ENCODE data around the gene PANK1. TPM values are rescaled to one million over a fixed set of nuclear protein-coding genes. Genes with fewer than 3 reads are reported as not detected.

The PANK1 gene
- total RNA-seq, 2 experiments from 2014 or later: 2.3 to 3.9 TPM

- POLR2A ChIA-PET: no interaction called here
- TF ChIP-seq CTCF (IDR thresholded peaks at IDR 0.05): no peak
- intact Hi-C loops (cut with micrococcal nuclease): no loop called here
- Mint-ChIP-seq H3K27ac (no peak overlapping the region), H3K36me3 (ENCODE audit: low read depth) (no peaks in the 10 kb centered on the region), H3K4me1 (ENCODE audit: low read depth) (peaks cover 3% of the 10 kb centered on the region), H3K4me3 (no peak overlapping the region), H3K27me3 (peaks cover 16% of the 10 kb centered on the region), H3K9me3 (no peaks in the 10 kb centered on the region)
- DNase-seq (no peak), ATAC-seq (no peak)
- CTCF ChIA-PET: no interaction called here
These were observed 39.6 kb upstream of the PANK1 start for GRCh38 chr10:89684604-89685003.

- DNase-seq: no peak
- H3K27ac Mint-ChIP-seq: no peak overlapping the region
- intact Hi-C loops (cut with micrococcal nuclease): no loop called here
- H3K9me3 Mint-ChIP-seq: no peaks in the 10 kb centered on the region
- H3K36me3 Mint-ChIP-seq (ENCODE audit: low read depth): no peaks in the 10 kb centered on the region
- ChIA-PET POLR2A (no interaction called here), CTCF (no interaction called here)
- ATAC-seq: no peak
- H3K4me1 Mint-ChIP-seq (ENCODE audit: low read depth): peaks cover 3% of the 10 kb centered on the region
- peaks cover 17% of the 10 kb centered on the region for H3K27me3 Mint-ChIP-seq
- H3K4me3 Mint-ChIP-seq: no peak overlapping the region
- no peak for TF ChIP-seq CTCF (IDR thresholded peaks at IDR 0.05)
These were observed 38.8 kb upstream of the PANK1 start for GRCh38 chr10:89683883-89684282.

GRCh38 chr10:89679986-89680385, 34.9 kb upstream of the PANK1 start:
- intact Hi-C loops (cut with micrococcal nuclease): no loop called here
- H3K27ac Mint-ChIP-seq: no peak overlapping the region
- no peaks in the 10 kb centered on the region for H3K36me3 Mint-ChIP-seq (ENCODE audit: low read depth)
- POLR2A ChIA-PET: interaction anchor here (0.7 kb wide), 1 partner anchor 67 kb away, joined by 3 read pairs; no protein-coding TSS in a partner anchor
- no peak for ATAC-seq
- no peak for TF ChIP-seq CTCF (IDR thresholded peaks at IDR 0.05)
- no peak overlapping the region for H3K4me3 Mint-ChIP-seq
- H3K4me1 Mint-ChIP-seq (ENCODE audit: low read depth): no peaks in the 10 kb centered on the region
- DNase-seq: no peak
- CTCF ChIA-PET: interaction anchor here (1.2 kb wide), 1 partner anchor 37 kb away, joined by 3 read pairs; no protein-coding TSS in a partner anchor
- peaks cover 15% of the 10 kb centered on the region for H3K27me3 Mint-ChIP-seq
- H3K9me3 Mint-ChIP-seq: no peaks in the 10 kb centered on the region

- Mint-ChIP-seq H3K27ac (no peak overlapping the region), H3K4me1 (ENCODE audit: low read depth) (no peaks in the 10 kb centered on the region), H3K4me3 (no peak overlapping the region), H3K9me3 (no peaks in the 10 kb centered on the region), H3K27me3 (peaks cover 13% of the 10 kb centered on the region), H3K36me3 (ENCODE audit: low read depth) (no peaks in the 10 kb centered on the region)
- DNase-seq: no peak
- TF ChIP-seq CTCF (IDR thresholded peaks at IDR 0.05): no peak
- ATAC-seq: no peak
- intact Hi-C loops (cut with micrococcal nuclease): no loop called here
- ChIA-PET POLR2A (no interaction called here), CTCF (no interaction called here)
These were observed 32.3 kb upstream of the PANK1 start for GRCh38 chr10:89677341-89677740.

- no peaks in the 10 kb centered on the region for H3K9me3 Mint-ChIP-seq
- peaks cover 5% of the 10 kb centered on the region for H3K27me3 Mint-ChIP-seq
- TF ChIP-seq CTCF (IDR thresholded peaks at IDR 0.05): no peak
- no peak for ATAC-seq
- no peak overlapping the region for H3K4me3 Mint-ChIP-seq
- intact Hi-C loops (cut with micrococcal nuclease): no loop called here
- no peak for DNase-seq
- H3K36me3 Mint-ChIP-seq (ENCODE audit: low read depth): no peaks in the 10 kb centered on the region
- H3K4me1 Mint-ChIP-seq (ENCODE audit: low read depth): no peaks in the 10 kb centered on the region
- ChIA-PET POLR2A (no interaction called here), CTCF (no interaction called here)
- no peak overlapping the region for H3K27ac Mint-ChIP-seq
These were observed 25.9 kb upstream of the PANK1 start for GRCh38 chr10:89670926-89671325.
